Measurements from ENCODE around the gene ITGB2.

Gene ITGB2

DNA sequence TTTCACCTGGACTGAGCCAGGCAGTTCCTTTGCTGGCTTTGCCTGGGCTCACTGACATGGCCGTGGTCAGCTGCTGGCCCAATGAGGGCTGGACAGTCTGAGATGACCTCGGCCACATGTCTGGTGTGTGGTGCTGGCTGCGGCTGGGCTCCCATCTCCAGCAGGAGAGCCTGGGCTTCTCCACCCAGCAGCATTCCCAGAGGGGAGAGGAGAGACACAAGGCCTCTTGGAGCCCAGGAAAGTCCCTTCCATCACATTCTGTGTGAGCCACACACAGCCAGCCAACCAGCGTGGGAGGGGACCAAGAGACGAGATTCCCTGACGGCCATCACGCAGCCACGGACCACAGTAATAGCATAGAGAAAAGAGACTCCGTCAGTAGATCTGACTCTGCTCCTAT is 81.7 kb downstream of the ITGB2 start:
- Histone ChIP-seq H3K27ac (ENCODE audit: low read depth, low read length) (no peak overlapping the region), H3K4me2 (ENCODE audit: low read length) (no peak overlapping the region), H3K4me3 (ENCODE audit: low read length) (no peak overlapping the region), H4K20me1 (ENCODE audit: control insufficient read depth, insufficient read depth, low read depth, low read length) (no peaks in the 10 kb centered on the region), H3K27me3 (ENCODE audit: control insufficient read depth, low read length) (peaks cover 11% of the 10 kb centered on the region), H3F3A (ENCODE audit: control insufficient read depth, insufficient read depth) (no peaks in the 10 kb centered on the region), H3K4me1 (ENCODE audit: control insufficient read depth, low read length) (no peaks in the 10 kb centered on the region), H3K79me2 (ENCODE audit: control insufficient read depth, low read length) (no peaks in the 10 kb centered on the region), H3K36me3 (ENCODE audit: control insufficient read depth, low read length) (no peaks in the 10 kb centered on the region), H3K9me3 (ENCODE audit: control insufficient read depth, insufficient read depth, low read length) (no peaks in the 10 kb centered on the region), H3K9me2 (replicated peaks; ENCODE audit: control insufficient read depth, low read length) (no peaks in the 10 kb centered on the region)
- TF ChIP-seq, protein P1, sequence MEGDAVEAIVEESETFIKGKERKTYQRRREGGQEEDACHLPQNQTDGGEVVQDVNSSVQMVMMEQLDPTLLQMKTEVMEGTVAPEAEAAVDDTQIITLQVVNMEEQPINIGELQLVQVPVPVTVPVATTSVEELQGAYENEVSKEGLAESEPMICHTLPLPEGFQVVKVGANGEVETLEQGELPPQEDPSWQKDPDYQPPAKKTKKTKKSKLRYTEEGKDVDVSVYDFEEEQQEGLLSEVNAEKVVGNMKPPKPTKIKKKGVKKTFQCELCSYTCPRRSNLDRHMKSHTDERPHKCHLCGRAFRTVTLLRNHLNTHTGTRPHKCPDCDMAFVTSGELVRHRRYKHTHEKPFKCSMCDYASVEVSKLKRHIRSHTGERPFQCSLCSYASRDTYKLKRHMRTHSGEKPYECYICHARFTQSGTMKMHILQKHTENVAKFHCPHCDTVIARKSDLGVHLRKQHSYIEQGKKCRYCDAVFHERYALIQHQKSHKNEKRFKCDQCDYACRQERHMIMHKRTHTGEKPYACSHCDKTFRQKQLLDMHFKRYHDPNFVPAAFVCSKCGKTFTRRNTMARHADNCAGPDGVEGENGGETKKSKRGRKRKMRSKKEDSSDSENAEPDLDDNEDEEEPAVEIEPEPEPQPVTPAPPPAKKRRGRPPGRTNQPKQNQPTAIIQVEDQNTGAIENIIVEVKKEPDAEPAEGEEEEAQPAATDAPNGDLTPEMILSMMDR (IDR thresholded peaks at IDR 0.05; ENCODE audit: low read depth, low read length, poor library complexity, severe bottlenecking), result no peak
- TF ChIP-seq EZH2phosphoT487 (IDR thresholded peaks at IDR 0.05; ENCODE audit: borderline replicate concordance, low read length), result no peak

DNA sequence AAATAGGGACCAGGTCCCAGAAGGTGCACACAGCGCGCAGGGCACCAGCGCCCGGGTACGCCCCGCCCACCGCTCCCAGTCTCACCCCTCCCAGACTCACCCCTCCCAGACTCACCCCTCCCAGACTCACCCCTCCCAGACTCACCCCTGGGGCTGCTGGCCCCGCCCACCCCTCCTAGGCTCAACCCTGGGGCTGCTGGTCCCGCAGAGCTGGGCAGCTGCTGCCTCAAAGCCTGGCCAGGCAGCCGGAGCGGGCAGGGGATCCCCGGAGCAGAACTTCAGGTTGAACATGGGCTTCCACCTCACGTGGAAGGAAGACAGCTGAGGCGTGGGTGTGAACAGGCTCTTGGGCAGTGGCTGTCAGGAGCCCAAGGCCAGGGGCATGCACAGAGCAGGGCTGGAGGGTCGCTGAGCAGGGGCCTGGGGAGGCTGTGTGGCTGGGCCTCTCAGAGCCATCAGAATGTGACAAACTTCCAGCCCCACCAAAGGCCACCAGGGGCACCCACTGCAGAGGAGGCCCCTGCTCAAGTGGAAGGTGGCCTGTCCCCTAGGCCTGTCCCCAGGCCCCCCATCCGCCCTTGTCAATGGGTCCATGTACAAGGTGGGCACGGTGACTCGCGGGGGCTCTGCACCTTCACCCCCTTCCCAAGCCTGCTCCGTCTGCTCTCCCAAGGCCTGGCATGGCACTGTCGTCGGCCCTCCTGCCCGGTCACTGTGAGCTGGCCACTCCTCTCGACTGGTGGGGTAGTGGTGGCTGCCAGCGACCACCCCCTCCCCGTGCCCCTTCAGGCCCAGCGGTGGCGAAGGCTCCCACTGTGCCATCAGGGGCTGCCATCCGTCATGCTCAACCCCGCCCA is 82.4 kb downstream of the ITGB2 start:
- H3K27ac ChIP-seq (ENCODE audit: low read depth, low read length), result no peak overlapping the region
- H3K79me2 ChIP-seq (ENCODE audit: control insufficient read depth, low read length), result no peaks in the 10 kb centered on the region
- H3K9me2 ChIP-seq (replicated peaks; ENCODE audit: control insufficient read depth, low read length), result no peaks in the 10 kb centered on the region
- TF ChIP-seq, protein P1 (IDR thresholded peaks at IDR 0.05; ENCODE audit: low read depth, low read length, poor library complexity, severe bottlenecking), result no peak
- no peak for TF ChIP-seq EZH2phosphoT487 (IDR thresholded peaks at IDR 0.05; ENCODE audit: borderline replicate concordance, low read length)
- H3K4me1 ChIP-seq (ENCODE audit: control insufficient read depth, low read length), result no peaks in the 10 kb centered on the region
- H3K36me3 ChIP-seq (ENCODE audit: control insufficient read depth, low read length), result no peaks in the 10 kb centered on the region
- peaks cover 11% of the 10 kb centered on the region for H3K27me3 ChIP-seq (ENCODE audit: control insufficient read depth, low read length)
- H3K9me3 ChIP-seq (ENCODE audit: control insufficient read depth, insufficient read depth, low read length), result no peaks in the 10 kb centered on the region
- H3K4me3 ChIP-seq (ENCODE audit: low read length), result no peak overlapping the region
- H3K4me2 ChIP-seq (ENCODE audit: low read length), result no peak overlapping the region
- H4K20me1 ChIP-seq (ENCODE audit: control insufficient read depth, insufficient read depth, low read depth, low read length), result no peaks in the 10 kb centered on the region
- no peaks in the 10 kb centered on the region for H3F3A ChIP-seq (ENCODE audit: control insufficient read depth, insufficient read depth)

DNA sequence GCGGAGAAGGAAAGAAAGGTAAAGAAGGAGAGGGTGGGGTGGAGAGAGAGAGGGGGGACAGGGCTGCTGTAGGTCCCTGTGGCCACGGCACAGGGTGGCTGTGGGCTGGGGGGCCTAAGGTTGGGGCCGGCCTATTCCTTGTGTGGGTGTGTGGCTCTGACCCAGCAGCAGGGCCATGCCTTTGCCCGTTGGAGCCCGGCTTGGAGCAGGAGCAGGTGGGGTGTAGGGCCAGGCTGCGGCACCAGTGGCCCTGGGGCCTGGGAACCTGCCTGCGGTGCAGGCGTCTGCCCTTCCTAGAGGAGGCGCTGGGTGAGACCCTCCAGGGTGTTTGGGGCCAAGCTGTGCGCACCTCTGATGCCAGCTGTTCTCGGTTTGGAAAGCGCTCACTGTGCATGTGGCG is 83.2 kb downstream of the ITGB2 start:
- Histone ChIP-seq H4K20me1 (ENCODE audit: control insufficient read depth, insufficient read depth, low read depth, low read length) (no peaks in the 10 kb centered on the region), H3K79me2 (ENCODE audit: control insufficient read depth, low read length) (no peaks in the 10 kb centered on the region), H3K36me3 (ENCODE audit: control insufficient read depth, low read length) (no peaks in the 10 kb centered on the region), H3F3A (ENCODE audit: control insufficient read depth, insufficient read depth) (no peaks in the 10 kb centered on the region), H3K4me2 (ENCODE audit: low read length) (no peak overlapping the region), H3K9me2 (replicated peaks; ENCODE audit: control insufficient read depth, low read length) (no peaks in the 10 kb centered on the region), H3K27ac (ENCODE audit: low read depth, low read length) (no peak overlapping the region), H3K27me3 (ENCODE audit: control insufficient read depth, low read length) (peaks cover 11% of the 10 kb centered on the region), H3K4me3 (ENCODE audit: low read length) (no peak overlapping the region), H3K4me1 (ENCODE audit: control insufficient read depth, low read length) (no peaks in the 10 kb centered on the region), H3K9me3 (ENCODE audit: control insufficient read depth, insufficient read depth, low read length) (no peaks in the 10 kb centered on the region)
- TF ChIP-seq, protein P1 (IDR thresholded peaks at IDR 0.05; ENCODE audit: low read depth, low read length, poor library complexity, severe bottlenecking), result no peak
- TF ChIP-seq EZH2phosphoT487 (IDR thresholded peaks at IDR 0.05; ENCODE audit: borderline replicate concordance, low read length), result no peak

Measured in DOHH2 (cell line).